22Rv1 (cell line): ENCODE data around the gene C11orf58.

Experiments used
- H3K27ac ChIP-seq: fragments of 450-650 bp; 2 replicates; pipeline ENCODE4 v1.5.1; 2017
- CTCF ChIP-seq: fragments of 450-650 bp; IDR thresholded peaks from 2 replicates; pipeline ENCODE4 v1.5.1; 2017; ENCODE audit warnings: mild to moderate bottlenecking
- ZFX ChIP-seq: fragments of 450-650 bp; IDR thresholded peaks from 2 replicates; pipeline ENCODE4 v1.6.1; 2017; ENCODE audit warnings: antibody characterized with exemption, borderline replicate concordance

Gene C11orf58

GRCh38 chr11:16806791-16807190 is 68.3 kb downstream of the C11orf58 start:
- TF ChIP-seq ZFX (no peak), CTCF (no peak)
- H3K27ac ChIP-seq: no peak overlapping the region

GRCh38 chr11:16807306-16807705 is 68.9 kb downstream of the C11orf58 start:
- TF ChIP-seq ZFX (no peak), CTCF (no peak)
- no peak overlapping the region for H3K27ac ChIP-seq
